K562 (cell line): Measurements from ENCODE around the gene NDUFC2. TPM values are rescaled to one million over a fixed set of nuclear protein-coding genes. Genes with fewer than 3 reads are reported as not detected.

ENCODE experiments used
- BRD9 ChIP-seq: fragments of 450-650 bp; IDR thresholded peaks from 2 replicates; pipeline ENCODE4 v1.6.1; 2018; ENCODE audit warnings: low read depth; ENCODE audit not compliant: partially characterized antibody
- COPS2 ChIP-seq: fragments of 450-650 bp; conservative IDR thresholded peaks from 2 replicates; pipeline ENCODE4 v1.6.1; 2016; ENCODE audit warnings: mild to moderate bottlenecking, moderate library complexity
- CREB1 ChIP-seq, 2 experiments: sonication (generic) in 1 of 2; formaldehyde crosslinking in 1 of 2; IDR thresholded peaks; 2 replicates each; pipeline versions ENCODE4 v1.6.1 to v1.8.0; 2012 to 2022; ENCODE audit warnings: inconsistent platforms in 1 of 2, mild to moderate bottlenecking in 1 of 2, missing genetic modification reagents in 1 of 2, moderate library complexity in 1 of 2
- DIDO1 ChIP-seq: fragments of 450-650 bp; IDR thresholded peaks from 2 replicates; pipeline ENCODE4 v1.6.1; 2016; ENCODE audit warnings: low read depth, missing biosample characterization, missing genetic modification characterization
- ELF4 ChIP-seq: fragments of 450-650 bp; formaldehyde crosslinking; IDR thresholded peaks from 2 replicates; pipeline ENCODE4 v1.4.0; 2022; ENCODE audit warnings: missing genetic modification characterization
- FOXJ3 ChIP-seq: sonication (generic); formaldehyde crosslinking; IDR thresholded peaks from 2 replicates; pipeline ENCODE4 v1.4.0; 2020; ENCODE audit warnings: mild to moderate bottlenecking, missing genetic modification reagents
- GABPA ChIP-seq: fragments of 200-800 bp; sonication (Bioruptor generic); conservative IDR thresholded peaks from 2 replicates; pipeline ENCODE4 v1.6.1; 2016; ENCODE audit warnings: low read depth, missing genetic modification characterization, missing compliant biosample characterization
- KLF1 ChIP-seq: fragments of 450-650 bp; IDR thresholded peaks from 2 replicates; pipeline ENCODE4 v1.6.1; 2016; ENCODE audit warnings: missing genetic modification characterization, missing compliant biosample characterization
- LARP7 ChIP-seq: fragments of 450-650 bp; IDR thresholded peaks from 2 replicates; pipeline ENCODE4 v1.6.1; 2016
- MEF2D ChIP-seq: conservative IDR thresholded peaks from 2 replicates; pipeline ENCODE4 v1.6.1; 2016; ENCODE audit warnings: low read depth, missing genetic modification characterization, missing compliant biosample characterization
- NELFE ChIP-seq: IDR thresholded peaks from 2 replicates; pipeline ENCODE4 v1.6.1; 2011; ENCODE audit warnings: mild to moderate bottlenecking; ENCODE audit not compliant: insufficient read depth, insufficient read length
- NR1H2 ChIP-seq: sonication (generic); formaldehyde crosslinking; IDR thresholded peaks from 2 replicates; pipeline ENCODE4 v1.4.0; 2020; ENCODE audit warnings: mild to moderate bottlenecking, missing genetic modification reagents
- PHB2 ChIP-seq: fragments of 450-650 bp; IDR thresholded peaks from 2 replicates; pipeline ENCODE4 v1.6.1; 2017; ENCODE audit warnings: low read depth
- PTRF ChIP-seq: fragments of 450-650 bp; IDR thresholded peaks from 2 replicates; pipeline ENCODE4 v1.6.1; 2016; ENCODE audit warnings: mild to moderate bottlenecking, missing genetic modification characterization, missing compliant biosample characterization
- RNF2 ChIP-seq: sonication (generic); IDR thresholded peaks from 2 replicates; pipeline ENCODE4 v1.6.1; 2016
- SAFB2 ChIP-seq: fragments of 200-400 bp; formaldehyde crosslinking; IDR thresholded peaks from 2 replicates; pipeline ENCODE4 v1.6.1; 2018; ENCODE audit warnings: borderline replicate concordance, low read length, low read depth, moderate library complexity; ENCODE audit not compliant: severe bottlenecking
- SIRT6 ChIP-seq: IDR thresholded peaks from one replicate; pipeline ENCODE4 v1.6.1; 2012; ENCODE audit warnings: low read depth, mild to moderate bottlenecking, control low read depth, inconsistent platforms, low read length, moderate library complexity
- SRF ChIP-seq, 2 experiments: fragments of 250-450, 450-650 bp in 1 of 2; sonication (Bioruptor Pico) in 1 of 2; sonication (generic) in 1 of 2; formaldehyde crosslinking; IDR thresholded peaks; 2 replicates each; pipeline versions ENCODE4 v1.5.0 to v1.5.1; 2020 to 2022; ENCODE audit warnings: mild to moderate bottlenecking in 1 of 2, missing genetic modification reagents in 1 of 2
- SRSF7 ChIP-seq: fragments of 200-400 bp; formaldehyde crosslinking; optimal IDR thresholded peaks from 2 replicates; pipeline ENCODE3; 2017; ENCODE audit warnings: mild to moderate bottlenecking, low read depth, low read length
- TAF15 ChIP-seq: fragments of 200-400 bp; formaldehyde crosslinking; IDR thresholded peaks from 2 replicates; pipeline ENCODE4 v1.6.1; 2017; ENCODE audit warnings: mild to moderate bottlenecking, low read depth, low read length, moderate library complexity
- TARDBP ChIP-seq: fragments of 450-650 bp; IDR thresholded peaks from 2 replicates; pipeline ENCODE4 v1.6.1; 2016
- ZNF347 ChIP-seq: fragments of 450-650 bp; formaldehyde crosslinking; IDR thresholded peaks from 2 replicates; pipeline ENCODE4 v1.4.0; 2020; ENCODE audit warnings: low read depth, mild to moderate bottlenecking, moderate library complexity
- ZNF395 ChIP-seq: fragments of 200-800 bp; sonication (Bioruptor generic); IDR thresholded peaks from 2 replicates; pipeline ENCODE4 v1.6.1; 2017; ENCODE audit warnings: missing genetic modification characterization, missing compliant biosample characterization
- ZNF79 ChIP-seq: fragments of 250-450 bp; sonication (Bioruptor Pico); IDR thresholded peaks from 2 replicates; pipeline ENCODE4 v1.4.0; 2020; ENCODE audit warnings: low read depth, mild to moderate bottlenecking, moderate library complexity
- polyA plus RNA-seq, 8 experiments: library from polyadenylated mRNA; depleted of rRNA in 4 of 8; stranded (reverse) in 5 of 8; unstranded in 3 of 8; fragments of >200 nt; fragmentation: Nextera tagmentation in 2 of 8; fragmentation: Illumina TruSeq in 1 of 8; extraction: Ambion mirVana in 2 of 8; extraction: Trizol in 1 of 8; gene quantifications; 2 replicates each; pipeline versions ENCODE4 v1.2.1 to v1.2.3, GENCODE V29; 2011 to 2014; ENCODE audit warnings: inconsistent platforms in 1 of 8, missing spikeins in 1 of 8
- total RNA-seq, 7 experiments: library from RNA; depleted of rRNA in 6 of 7; stranded (reverse); fragments of >200 nt in 6 of 7; fragmentation: Illumina TruSeq in 2 of 7; extraction: Trizol in 2 of 7; gene quantifications; 2 replicates each; pipeline versions ENCODE4 v1.2.1 to v1.2.3, GENCODE V29; 2011 to 2021; ENCODE audit warnings: low replicate concordance in 1 of 7
- TF ChIP-seq, protein P1 (sequence below): IDR thresholded peaks from 3 replicates; pipeline ENCODE4 v1.6.1; 2011; ENCODE audit warnings: borderline replicate concordance, mild to moderate bottlenecking; ENCODE audit not compliant: insufficient read length, insufficient read depth
- TF ChIP-seq, protein P2 (sequence below), 2 experiments: fragments of 450-650 bp in 1 of 2; sonication (generic) in 1 of 2; formaldehyde crosslinking in 1 of 2; IDR thresholded peaks in 1 of 2; conservative IDR thresholded peaks in 1 of 2; 2 replicates each; pipeline versions ENCODE4 v1.6.1 to v1.8.1; 2016 to 2023; ENCODE audit warnings: mild to moderate bottlenecking in 2 of 2, moderate library complexity in 2 of 2, inconsistent platforms in 1 of 2, missing genetic modification reagents in 1 of 2

The NDUFC2 gene
- total and polyA plus RNA-seq, 9 of the 15 experiments (the other 6 are each of a cell fraction or from before 2014, with no cell fraction given), result 168 to 1,119 (median 442) TPM

GRCh38 chr11:78039919-78040671 is 39.6 kb downstream of the NDUFC2 start (continued):
- peak; percentile 32; the same call in 1 of the 2 replicates for TF ChIP-seq ZNF395 (CRISPR knock-in tag)
- no peak for TF ChIP-seq NR1H2 (CRISPR knock-in tag)
- TF ChIP-seq GABPA (tag), result peak; percentile 69
- no peak for TF ChIP-seq ZNF79
- TF ChIP-seq KLF1 (tag), result no peak
- peak; percentile 71; the same call in 1 of the 2 replicates for TF ChIP-seq PHB2
- no peak for TF ChIP-seq SAFB2
- no peak for TF ChIP-seq RNF2
- peak; percentile 93 for TF ChIP-seq BRD9
- TF ChIP-seq, protein P1, sequence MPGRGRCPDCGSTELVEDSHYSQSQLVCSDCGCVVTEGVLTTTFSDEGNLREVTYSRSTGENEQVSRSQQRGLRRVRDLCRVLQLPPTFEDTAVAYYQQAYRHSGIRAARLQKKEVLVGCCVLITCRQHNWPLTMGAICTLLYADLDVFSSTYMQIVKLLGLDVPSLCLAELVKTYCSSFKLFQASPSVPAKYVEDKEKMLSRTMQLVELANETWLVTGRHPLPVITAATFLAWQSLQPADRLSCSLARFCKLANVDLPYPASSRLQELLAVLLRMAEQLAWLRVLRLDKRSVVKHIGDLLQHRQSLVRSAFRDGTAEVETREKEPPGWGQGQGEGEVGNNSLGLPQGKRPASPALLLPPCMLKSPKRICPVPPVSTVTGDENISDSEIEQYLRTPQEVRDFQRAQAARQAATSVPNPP, result no peak
- no peak for TF ChIP-seq TARDBP
- TF ChIP-seq DIDO1 (tag), result no peak
- no peak for TF ChIP-seq TAF15
- no peak for TF ChIP-seq CREB1 (IDR thresholded peaks at IDR 0.05)
- TF ChIP-seq CREB1 (CRISPR knock-in tag; IDR thresholded peaks at IDR 0.05), result no peak
- 0 out of 2 replicates have a peak, but pooled peaks have one; percentile 14 for TF ChIP-seq ZNF347 (CRISPR knock-in tag)
- no peak for TF ChIP-seq FOXJ3 (CRISPR knock-in tag)
- TF ChIP-seq ELF4 (CRISPR knock-in tag), result peak; percentile 85; the same call in 1 of the 2 replicates
- TF ChIP-seq MEF2D (tag), result peak; percentile 15; the same call in 1 of the 2 replicates
- TF ChIP-seq COPS2, result no peak
- TF ChIP-seq SIRT6, result no peak
- peak; percentile 98 for TF ChIP-seq LARP7
- TF ChIP-seq PTRF (tag), result 0 out of 2 replicates have a peak, but pooled peaks have one; percentile 7
- no peak for TF ChIP-seq NELFE
- TF ChIP-seq, protein P2, sequence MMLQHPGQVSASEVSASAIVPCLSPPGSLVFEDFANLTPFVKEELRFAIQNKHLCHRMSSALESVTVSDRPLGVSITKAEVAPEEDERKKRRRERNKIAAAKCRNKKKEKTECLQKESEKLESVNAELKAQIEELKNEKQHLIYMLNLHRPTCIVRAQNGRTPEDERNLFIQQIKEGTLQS (IDR thresholded peaks at IDR 0.05), result peak; percentile 53
- TF ChIP-seq, protein P2 (CRISPR knock-in tag; conservative IDR thresholded peaks at IDR 0.05), result no peak
- TF ChIP-seq SRSF7, result no peak
- TF ChIP-seq SRF (CRISPR knock-in tag; IDR thresholded peaks at IDR 0.05), result no peak
